Fibroblast of lung (primary cell): ENCODE results near the gene NUMBL. TPM values are rescaled to one million over a fixed set of nuclear protein-coding genes. Genes with fewer than 3 reads are reported as not detected.

Source experiments
- DNase-seq, 2 donors: peaks; one replicate each; pipeline versions ENCODE4 v3.0.0 to v3.0.0-alpha.2; 2010; ENCODE audit warnings: low read depth in 2 of 2
- H2AFZ ChIP-seq: 2 replicates; pipeline ENCODE4 v1.5.1; 2012; ENCODE audit warnings: low read length, control low read depth, inconsistent platforms
- H3K27ac ChIP-seq: 2 replicates; pipeline ENCODE4 v1.5.1; 2011; ENCODE audit warnings: low read length, control low read depth; ENCODE audit not compliant: insufficient read depth
- H3K27me3 ChIP-seq: 2 replicates; pipeline ENCODE4 v1.5.1; 2011; ENCODE audit warnings: mild to moderate bottlenecking, low read length; ENCODE audit not compliant: control insufficient read depth, insufficient read depth
- H3K36me3 ChIP-seq: 2 replicates; pipeline ENCODE4 v1.5.1; 2011; ENCODE audit warnings: low read length; ENCODE audit not compliant: control insufficient read depth, insufficient read depth
- H3K4me1 ChIP-seq: 2 replicates; pipeline ENCODE4 v1.5.1; 2011; ENCODE audit warnings: low read length; ENCODE audit not compliant: control insufficient read depth, insufficient read depth; ENCODE audit errors: extremely low read depth
- H3K4me2 ChIP-seq: 2 replicates; pipeline ENCODE4 v1.5.1; 2011; ENCODE audit warnings: low read length, control low read depth; ENCODE audit not compliant: insufficient read depth; ENCODE audit errors: extremely low read depth
- H3K4me3 ChIP-seq, 4 experiments: fragments of 200-600 bp in 1 of 4; sonication (generic) in 1 of 4; replicated peaks in 1 of 4; 2 replicates each; pipeline ENCODE4 v1.5.1; 2011 to 2016; ENCODE audit warnings: low read length in 4 of 4, low read depth in 3 of 4, mild to moderate bottlenecking in 3 of 4, control low read depth in 2 of 4, inconsistent platforms in 1 of 4, mixed read lengths in 1 of 4; ENCODE audit not compliant: insufficient read depth in 1 of 4; ENCODE audit errors: control extremely low read depth in 1 of 4
- H3K79me2 ChIP-seq: 2 replicates; pipeline ENCODE4 v1.5.1; 2012; ENCODE audit warnings: mild to moderate bottlenecking, low read length, inconsistent platforms; ENCODE audit not compliant: control insufficient read depth, insufficient read depth
- H3K9ac ChIP-seq: 2 replicates; pipeline ENCODE4 v1.5.1; 2011; ENCODE audit warnings: mild to moderate bottlenecking, low read length, control low read depth; ENCODE audit not compliant: insufficient read depth
- H3K9me3 ChIP-seq: 2 replicates; pipeline ENCODE4 v1.5.1; 2012; ENCODE audit warnings: low read depth, low read length; ENCODE audit not compliant: control insufficient read depth, insufficient read depth
- H4K20me1 ChIP-seq: 2 replicates; pipeline ENCODE4 v1.5.1; 2011; ENCODE audit warnings: low read length; ENCODE audit not compliant: control insufficient read depth, insufficient read depth; ENCODE audit errors: extremely low read depth
- CTCF ChIP-seq, 2 donors: IDR thresholded peaks in 1 of 2; conservative IDR thresholded peaks in 1 of 2; 1 replicate in 1 of 2; 2 replicates in 1 of 2; pipeline ENCODE4 v1.5.1; 2011 to 2012; ENCODE audit warnings: low read length in 2 of 2, control low read depth in 1 of 2, inconsistent platforms in 1 of 2, low read depth in 1 of 2, mild to moderate bottlenecking in 1 of 2
- EZH2 ChIP-seq: IDR thresholded peaks from 2 replicates; pipeline ENCODE4 v1.5.1; 2012; ENCODE audit warnings: low read length, control low read depth, mild to moderate bottlenecking; ENCODE audit errors: missing control alignments
- polyA plus RNA-seq, 2 donors: library from polyadenylated mRNA; depleted of rRNA in 1 of 2; stranded (reverse) in 1 of 2; unstranded in 1 of 2; fragments of >200 nt; gene quantifications; 2 replicates each; pipeline ENCODE4 v1.2.1, GENCODE V29; 2011 to 2012; ENCODE audit warnings: missing spikeins in 1 of 2
- total RNA-seq: library from RNA; depleted of rRNA; stranded (reverse); fragments of >200 nt; gene quantifications from 2 replicates; pipeline ENCODE4 v1.2.1, GENCODE V29; 2014

The NUMBL gene
- total and polyA plus RNA-seq, 2 donors (not counting 1 experiment from before 2014, with no cell fraction given) = 28.2 to 33.4 TPM

- peak overlapping the region; percentile 98 for H3K27ac ChIP-seq
- no peaks in the 10 kb centered on the region for H3K36me3 ChIP-seq
- H4K20me1 ChIP-seq = no peaks in the 10 kb centered on the region
- H2AFZ ChIP-seq = no peak overlapping the region
- no peak for DNase-seq
- H3K4me3 ChIP-seq = peak overlapping the region; percentile 70 to 94 (median 78)
- H3K4me2 ChIP-seq = peak overlapping the region; percentile 92
- peaks cover 56% of the 10 kb centered on the region for H3K79me2 ChIP-seq
- H3K9ac ChIP-seq = peak overlapping the region; percentile 86
- H3K27me3 ChIP-seq = no peaks in the 10 kb centered on the region
- TF ChIP-seq EZH2 = no peak
- no peak for TF ChIP-seq CTCF (conservative IDR thresholded peaks at IDR 0.05 in 1 of 2, IDR thresholded peaks at IDR 0.05 in 1 of 2; ENCODE audit: low read depth in 1 of 2, low read length in 2 of 2)
- H3K4me1 ChIP-seq = peaks cover 8% of the 10 kb centered on the region
- H3K9me3 ChIP-seq = no peaks in the 10 kb centered on the region
Observed at GRCh38 chr19:40719414-40719894, 29.0 kb upstream of the NUMBL start.

- H3K4me2 ChIP-seq = peak overlapping the region; percentile 92
- no peaks in the 10 kb centered on the region for H3K36me3 ChIP-seq
- no peaks in the 10 kb centered on the region for H3K27me3 ChIP-seq
- peak overlapping the region; percentile 98 for H3K27ac ChIP-seq
- H3K79me2 ChIP-seq = peaks cover 50% of the 10 kb centered on the region
- no peaks in the 10 kb centered on the region for H4K20me1 ChIP-seq
- H3K9ac ChIP-seq = peak overlapping the region; percentile 86
- H3K4me1 ChIP-seq = peaks cover 8% of the 10 kb centered on the region
- no peaks in the 10 kb centered on the region for H3K9me3 ChIP-seq
- H3K4me3 ChIP-seq = peak overlapping the region; percentile 70 to 94 (median 78)
- H2AFZ ChIP-seq = no peak overlapping the region
- TF ChIP-seq CTCF (conservative IDR thresholded peaks at IDR 0.05 in 1 of 2, IDR thresholded peaks at IDR 0.05 in 1 of 2; ENCODE audit: low read depth in 1 of 2, low read length in 2 of 2) (no peak), EZH2 (no peak)
- peak; percentile 54 to 64 for DNase-seq
Observed at GRCh38 chr19:40718774-40719391, 28.4 kb upstream of the NUMBL start.

- Histone ChIP-seq H3K27ac (peak overlapping the region; percentile 98), H3K27me3 (no peaks in the 10 kb centered on the region), H3K36me3 (no peaks in the 10 kb centered on the region), H3K9ac (peak overlapping the region; percentile 86), H3K79me2 (peaks cover 46% of the 10 kb centered on the region), H2AFZ (no peak overlapping the region), H3K4me1 (peaks cover 8% of the 10 kb centered on the region), H3K4me2 (peak overlapping the region; percentile 92), H4K20me1 (no peaks in the 10 kb centered on the region), H3K4me3 (peak overlapping the region; percentile 70 to 94 (median 78)), H3K9me3 (no peaks in the 10 kb centered on the region)
- TF ChIP-seq CTCF (conservative IDR thresholded peaks at IDR 0.05 in 1 of 2, IDR thresholded peaks at IDR 0.05 in 1 of 2; ENCODE audit: low read depth in 1 of 2, low read length in 2 of 2) (no peak), EZH2 (no peak)
- DNase-seq = peak; percentile 10 to 31
Observed at GRCh38 chr19:40717880-40718773, 27.7 kb upstream of the NUMBL start.
